NCI-H526 (cell line): ENCODE measurements around the gene EPHB2.
A peak's percentile ranks its signal among the peaks of the same experiment; 100 is the strongest.

Experiments used
- DNase-seq, 2 experiments: peaks; one replicate each; lab custom pipeline; 2025; lab: John Stamatoyannopoulos, UW

The EPHB2 gene

GRCh38 chr1:22883406-22883805 lies 172.8 kb downstream of the EPHB2 start:
- no peak for DNase-seq

- no peak for DNase-seq
Measured at GRCh38 chr1:22884806-22885530, 174.3 kb downstream of the EPHB2 start.

- DNase-seq: no peak
Measured at GRCh38 chr1:22886211-22886610, 175.6 kb downstream of the EPHB2 start.

- no peak for DNase-seq
Measured at GRCh38 chr1:22887491-22887890, 176.9 kb downstream of the EPHB2 start.

GRCh38 chr1:22888320-22889075 lies 177.9 kb downstream of the EPHB2 start:
- DNase-seq: no peak

GRCh38 chr1:22889213-22889827 lies 178.7 kb downstream of the EPHB2 start:
- DNase-seq: peak in 1 of 2 experiments; percentile 45

- DNase-seq: no peak
Measured at GRCh38 chr1:22892789-22893188, 182.2 kb downstream of the EPHB2 start.

GRCh38 chr1:22893292-22893691 lies 182.7 kb downstream of the EPHB2 start:
- DNase-seq: no peak

GRCh38 chr1:22895357-22895756 lies 184.7 kb downstream of the EPHB2 start:
- no peak for DNase-seq

- no peak for DNase-seq
Measured at GRCh38 chr1:22896184-22896583, 185.5 kb downstream of the EPHB2 start.

- DNase-seq: no peak
Measured at GRCh38 chr1:22900451-22900850, 189.8 kb downstream of the EPHB2 start.

- DNase-seq: no peak
Measured at GRCh38 chr1:22903113-22903512, 192.5 kb downstream of the EPHB2 start.

- no peak for DNase-seq
Measured at GRCh38 chr1:22906968-22907367, 196.3 kb downstream of the EPHB2 start.

GRCh38 chr1:22907528-22907927 lies 196.9 kb downstream of the EPHB2 start:
- DNase-seq: no peak

- no peak for DNase-seq
Measured at GRCh38 chr1:22908880-22909426, 198.3 kb downstream of the EPHB2 start.

- DNase-seq: no peak
Measured at GRCh38 chr1:22910286-22910685, 199.6 kb downstream of the EPHB2 start.

- DNase-seq: no peak
Measured at GRCh38 chr1:22910986-22911651, 200.5 kb downstream of the EPHB2 start.

- DNase-seq: no peak
Measured at GRCh38 chr1:22912311-22912710, 201.7 kb downstream of the EPHB2 start.

GRCh38 chr1:22913421-22914141 lies 202.9 kb downstream of the EPHB2 start:
- no peak for DNase-seq

GRCh38 chr1:22914156-22914555 lies 203.5 kb downstream of the EPHB2 start:
- DNase-seq: no peak

- DNase-seq: no peak
Measured at GRCh38 chr1:22914633-22915217, 204.1 kb downstream of the EPHB2 start.
